GM12801 (cell line): ENCODE measurements around the gene PGRMC2.

Source experiments
- TF ChIP-seq, protein P1 (sequence below): IDR thresholded peaks from one replicate; pipeline ENCODE4 v1.5.1; 2011; ENCODE audit warnings: control low read depth; ENCODE audit not compliant: insufficient read length; ENCODE audit errors: extremely low read depth

The PGRMC2 gene

DNA sequence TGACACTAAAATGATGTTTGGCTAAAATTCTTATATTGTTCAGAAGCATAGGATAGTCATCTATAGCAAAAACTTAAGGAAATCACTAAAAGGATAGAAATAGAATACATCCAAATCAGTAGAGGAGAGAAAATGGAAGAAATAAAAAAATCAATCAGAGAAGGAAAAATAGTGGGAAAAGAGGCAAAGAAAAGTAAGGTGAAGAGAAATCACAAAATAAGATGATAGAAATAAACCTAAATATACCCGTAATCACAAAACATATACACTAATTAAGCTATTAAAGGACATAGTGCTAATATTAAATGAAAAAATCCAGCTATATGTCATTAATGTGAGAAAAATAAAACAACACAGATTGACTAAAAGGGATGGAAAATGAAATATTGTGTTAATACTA, 6.3 kb downstream of the PGRMC2 start:
- TF ChIP-seq, protein P1, sequence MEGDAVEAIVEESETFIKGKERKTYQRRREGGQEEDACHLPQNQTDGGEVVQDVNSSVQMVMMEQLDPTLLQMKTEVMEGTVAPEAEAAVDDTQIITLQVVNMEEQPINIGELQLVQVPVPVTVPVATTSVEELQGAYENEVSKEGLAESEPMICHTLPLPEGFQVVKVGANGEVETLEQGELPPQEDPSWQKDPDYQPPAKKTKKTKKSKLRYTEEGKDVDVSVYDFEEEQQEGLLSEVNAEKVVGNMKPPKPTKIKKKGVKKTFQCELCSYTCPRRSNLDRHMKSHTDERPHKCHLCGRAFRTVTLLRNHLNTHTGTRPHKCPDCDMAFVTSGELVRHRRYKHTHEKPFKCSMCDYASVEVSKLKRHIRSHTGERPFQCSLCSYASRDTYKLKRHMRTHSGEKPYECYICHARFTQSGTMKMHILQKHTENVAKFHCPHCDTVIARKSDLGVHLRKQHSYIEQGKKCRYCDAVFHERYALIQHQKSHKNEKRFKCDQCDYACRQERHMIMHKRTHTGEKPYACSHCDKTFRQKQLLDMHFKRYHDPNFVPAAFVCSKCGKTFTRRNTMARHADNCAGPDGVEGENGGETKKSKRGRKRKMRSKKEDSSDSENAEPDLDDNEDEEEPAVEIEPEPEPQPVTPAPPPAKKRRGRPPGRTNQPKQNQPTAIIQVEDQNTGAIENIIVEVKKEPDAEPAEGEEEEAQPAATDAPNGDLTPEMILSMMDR = no peak

DNA sequence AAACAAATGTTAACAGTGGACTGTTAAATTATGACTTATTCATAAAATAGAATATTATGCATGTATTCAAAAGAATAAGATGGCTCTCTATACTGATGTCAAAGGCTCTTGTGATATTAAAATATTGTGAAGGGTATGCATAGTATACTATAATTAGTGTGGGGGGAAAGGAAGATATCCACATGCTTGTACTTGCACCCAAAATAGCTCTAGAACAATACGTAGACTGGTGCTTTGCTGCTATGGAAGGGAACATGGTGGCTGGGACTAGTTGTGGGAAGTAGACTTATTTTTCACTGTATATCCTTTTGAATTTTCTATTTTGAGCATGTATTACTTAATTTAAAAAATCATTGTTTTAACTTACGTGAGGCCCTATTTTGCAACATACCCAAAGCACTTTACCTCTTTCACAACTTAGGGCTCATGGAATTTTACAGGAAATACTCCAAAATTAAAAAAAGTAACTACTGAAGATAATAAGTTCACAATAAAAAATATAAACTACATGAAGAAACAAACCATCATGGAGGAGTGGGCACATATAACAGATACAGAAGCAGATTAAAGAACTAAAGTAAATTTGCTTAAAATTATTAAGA, 7.9 kb downstream of the PGRMC2 start:
- TF ChIP-seq, protein P1 = no peak

DNA sequence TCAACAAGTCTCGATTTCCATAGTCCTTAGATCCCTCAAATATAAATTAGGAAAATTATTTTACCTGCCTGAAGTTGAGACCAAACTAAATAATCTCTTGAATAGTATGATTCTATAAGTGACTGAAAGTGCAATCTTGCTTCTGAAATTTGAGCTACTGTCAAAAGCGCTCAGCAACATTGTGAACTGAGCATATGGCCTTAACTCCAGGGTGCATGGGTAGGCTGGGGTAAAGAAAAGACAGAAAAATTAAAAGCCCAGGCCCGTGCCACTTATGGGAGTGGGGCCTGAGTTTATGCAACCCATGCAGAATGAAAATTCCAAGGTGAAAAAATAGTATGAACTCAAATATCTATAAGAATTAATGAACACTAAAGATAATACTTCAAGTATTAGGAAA, 9.8 kb downstream of the PGRMC2 start:
- TF ChIP-seq, protein P1 = no peak

DNA sequence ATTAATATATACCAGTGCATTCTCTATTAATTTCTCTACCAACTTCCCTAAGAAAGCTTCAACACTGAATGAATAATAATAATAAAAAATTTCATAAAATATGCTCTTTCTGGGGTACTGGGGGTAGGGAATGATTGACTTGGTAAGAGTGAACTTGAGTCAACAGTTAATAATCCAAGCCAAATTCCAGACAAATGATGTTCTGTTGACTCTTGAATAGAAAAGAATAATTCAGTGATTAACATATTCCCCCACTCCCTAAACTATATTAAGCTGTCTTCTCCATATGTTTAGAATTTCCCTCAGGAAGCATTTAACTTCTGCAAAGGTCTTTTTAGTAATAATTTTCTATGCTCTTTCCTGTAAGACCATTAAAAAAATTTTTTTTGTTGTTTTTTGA, 12.3 kb downstream of the PGRMC2 start:
- TF ChIP-seq, protein P1 = no peak

DNA sequence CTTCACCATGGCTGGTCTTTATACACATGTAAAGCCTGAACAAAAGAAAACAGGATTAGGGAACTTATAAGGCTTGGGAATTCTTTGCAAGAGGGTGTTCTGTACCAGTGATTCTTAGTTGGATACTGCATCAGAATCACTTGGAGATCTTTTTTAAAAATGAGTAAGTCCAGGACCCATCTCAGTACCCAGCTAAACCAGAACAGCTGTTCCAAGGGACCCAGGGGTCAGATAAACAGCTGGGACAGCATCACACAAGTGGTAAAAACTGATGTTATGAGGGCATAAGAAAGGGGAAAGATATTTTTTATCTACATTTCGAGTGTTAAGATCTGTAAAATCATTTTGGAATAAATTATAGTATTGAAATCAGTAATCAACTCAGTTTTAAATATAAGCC, 16.1 kb downstream of the PGRMC2 start:
- TF ChIP-seq, protein P1 = no peak

DNA sequence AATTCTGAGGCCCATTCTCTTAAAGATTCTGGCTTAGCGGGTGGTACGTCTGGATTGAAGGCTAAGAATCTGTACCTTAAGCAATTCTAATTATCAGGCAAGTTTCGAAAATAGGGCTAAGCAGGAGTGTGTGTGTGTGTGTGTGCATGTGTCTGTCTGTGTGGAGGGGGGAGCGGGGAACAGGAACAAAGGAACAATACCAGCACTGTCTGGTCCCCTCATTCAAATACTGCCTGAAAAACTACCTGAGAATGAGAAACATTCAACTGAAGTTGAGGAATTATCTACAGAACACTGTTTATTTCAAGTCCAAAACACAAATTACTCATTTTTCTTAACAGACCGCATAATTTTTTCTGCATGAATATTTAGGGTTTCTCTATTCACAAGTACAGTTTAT, 18.6 kb downstream of the PGRMC2 start:
- TF ChIP-seq, protein P1 = no peak

DNA sequence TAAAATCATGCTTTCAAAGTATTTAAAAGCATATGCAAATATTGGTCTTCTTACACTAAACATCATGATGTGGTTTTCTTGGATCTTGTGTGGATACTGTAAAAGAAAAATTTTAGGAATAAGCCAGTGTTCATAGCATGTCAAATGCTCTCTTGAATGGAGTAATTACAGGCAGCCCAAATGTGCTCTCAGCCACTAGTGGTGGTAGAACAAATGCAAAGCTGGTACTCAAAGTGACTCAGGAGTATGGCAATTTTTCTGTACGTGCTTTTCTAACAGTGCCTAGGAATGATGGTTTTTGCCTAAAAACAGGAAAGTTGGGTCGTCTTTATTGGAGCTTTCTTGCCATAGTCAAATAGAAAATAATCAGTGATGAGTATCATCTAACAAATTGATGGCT, 19.9 kb downstream of the PGRMC2 start:
- TF ChIP-seq, protein P1 = no peak

DNA sequence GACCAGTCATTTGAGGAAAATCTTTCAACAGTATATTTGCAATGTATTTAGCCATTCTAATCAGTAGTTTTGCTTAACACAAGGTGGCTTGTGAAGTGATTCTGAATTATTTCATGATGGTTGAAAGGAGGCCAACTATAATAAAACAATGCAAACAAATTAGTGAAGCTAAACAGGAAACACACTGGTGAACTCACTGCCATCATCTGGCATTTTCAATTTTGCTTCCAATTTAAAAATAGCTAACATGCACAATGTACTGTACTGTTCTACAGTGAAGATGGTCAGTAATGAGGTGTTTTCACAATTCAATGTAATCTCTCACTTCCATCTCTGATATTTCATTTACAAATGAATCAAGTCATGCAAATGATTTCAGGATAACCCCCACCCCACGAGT, 31.1 kb downstream of the PGRMC2 start:
- TF ChIP-seq, protein P1 = no peak
